Peyer's patch (tissue), 4 donors: Measurements from ENCODE around the gene TTC28.

Source experiments
- POLR2A ChIP-seq, 2 donors: fragments of 450-650 bp; IDR thresholded peaks; one replicate each; pipeline ENCODE4 v1.5.1; 2017; ENCODE audit warnings: antibody characterized with exemption in 2 of 2, mild to moderate bottlenecking in 2 of 2, moderate library complexity in 2 of 2
- TF ChIP-seq, protein P1 (sequence below), 6 experiments: fragments of 450-650 bp in 4 of 6; fragments of 200-600 bp in 2 of 6; sonication (generic) in 1 of 6; IDR thresholded peaks; one replicate each; pipeline ENCODE4 v1.5.1; 2017 to 2019; ENCODE audit warnings: antibody characterized with exemption in 6 of 6, mild to moderate bottlenecking in 3 of 6, moderate library complexity in 1 of 6

DNA sequence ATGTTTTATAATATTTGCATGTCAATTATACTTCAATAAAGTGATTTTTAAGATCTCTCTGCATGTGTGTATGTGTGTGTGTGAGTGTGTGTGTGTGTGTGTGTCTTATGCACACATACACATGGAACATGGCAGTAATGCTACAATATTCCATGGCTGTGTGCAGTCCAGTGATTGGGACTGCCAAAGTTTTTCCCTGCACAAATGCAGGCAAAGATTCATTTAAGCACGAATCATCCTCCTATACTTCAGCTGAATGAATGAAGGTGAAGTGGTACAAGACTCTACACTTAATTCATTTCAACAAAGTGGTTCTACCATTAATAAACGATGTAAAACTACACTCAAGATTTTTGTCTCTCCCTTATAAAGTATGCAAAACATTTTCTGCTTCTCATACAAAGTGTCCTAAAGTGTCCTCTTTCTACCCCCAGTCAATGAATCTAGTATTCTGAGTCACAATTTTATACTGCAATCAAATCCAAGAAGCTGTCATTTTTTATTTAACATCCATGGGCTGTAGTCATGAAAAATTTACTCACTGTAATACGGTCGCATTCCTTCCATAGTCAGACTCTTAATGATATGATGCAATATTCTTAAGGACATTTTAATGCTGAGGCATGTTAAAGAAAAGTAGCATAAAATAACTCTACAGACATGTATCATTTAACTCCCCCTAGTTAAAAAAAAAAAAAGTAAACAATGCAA, 132.4 kb downstream of the TTC28 start:
- TF ChIP-seq, protein P1, sequence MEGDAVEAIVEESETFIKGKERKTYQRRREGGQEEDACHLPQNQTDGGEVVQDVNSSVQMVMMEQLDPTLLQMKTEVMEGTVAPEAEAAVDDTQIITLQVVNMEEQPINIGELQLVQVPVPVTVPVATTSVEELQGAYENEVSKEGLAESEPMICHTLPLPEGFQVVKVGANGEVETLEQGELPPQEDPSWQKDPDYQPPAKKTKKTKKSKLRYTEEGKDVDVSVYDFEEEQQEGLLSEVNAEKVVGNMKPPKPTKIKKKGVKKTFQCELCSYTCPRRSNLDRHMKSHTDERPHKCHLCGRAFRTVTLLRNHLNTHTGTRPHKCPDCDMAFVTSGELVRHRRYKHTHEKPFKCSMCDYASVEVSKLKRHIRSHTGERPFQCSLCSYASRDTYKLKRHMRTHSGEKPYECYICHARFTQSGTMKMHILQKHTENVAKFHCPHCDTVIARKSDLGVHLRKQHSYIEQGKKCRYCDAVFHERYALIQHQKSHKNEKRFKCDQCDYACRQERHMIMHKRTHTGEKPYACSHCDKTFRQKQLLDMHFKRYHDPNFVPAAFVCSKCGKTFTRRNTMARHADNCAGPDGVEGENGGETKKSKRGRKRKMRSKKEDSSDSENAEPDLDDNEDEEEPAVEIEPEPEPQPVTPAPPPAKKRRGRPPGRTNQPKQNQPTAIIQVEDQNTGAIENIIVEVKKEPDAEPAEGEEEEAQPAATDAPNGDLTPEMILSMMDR (IDR thresholded peaks at IDR 0.05): no peak
- TF ChIP-seq POLR2A (IDR thresholded peaks at IDR 0.05): no peak
